ENCODE results near the gene OVAAL. TPM values are rescaled to one million over a fixed set of nuclear protein-coding genes. Genes with fewer than 3 reads are reported as not detected.
A peak's percentile ranks its signal among the peaks of the same experiment; 100 is the strongest.

The OVAAL gene
- total and polyA plus RNA-seq, 2 of the 8 experiments (the other 6 are each of a cell fraction or from before 2014, with no cell fraction given) = not detected

GRCh38 chr1:180562640-180563025 is 3.9 kb downstream of the OVAAL start:
- CTCF ChIA-PET (ENCODE audit: partially characterized antibody) = interaction anchor here (1.4 kb wide), 1 partner anchor 61 kb away, joined by 4 read pairs; no protein-coding TSS in a partner anchor
- TF ChIP-seq SP1 (IDR thresholded peaks at IDR 0.05; ENCODE audit: low read depth, low read length) = no peak
- TF ChIP-seq HDAC6 (IDR thresholded peaks at IDR 0.05; ENCODE audit: low read depth, low read length) = no peak
- no peak for TF ChIP-seq TCF12 (IDR thresholded peaks at IDR 0.05; ENCODE audit: low read depth, low read length)
- TF ChIP-seq RFX5 (IDR thresholded peaks at IDR 0.05; ENCODE audit: borderline replicate concordance, low read depth, low read length) = no peak
- TF ChIP-seq BRCA1 (IDR thresholded peaks at IDR 0.05; ENCODE audit: low read depth, low read length) = no peak
- no peak for TF ChIP-seq CBX5 (IDR thresholded peaks at IDR 0.05; ENCODE audit: low read depth, low read length)
- TF ChIP-seq EGR1 (IDR thresholded peaks at IDR 0.05; ENCODE audit: borderline replicate concordance, low read depth, low read length) = no peak
- TF ChIP-seq PHF8 (conservative IDR thresholded peaks at IDR 0.05; ENCODE audit: low read depth, low read length) = no peak
- TF ChIP-seq TAF1 (IDR thresholded peaks at IDR 0.05; ENCODE audit: low read depth, low read length) = no peak
- TF ChIP-seq JUND (IDR thresholded peaks at IDR 0.05; ENCODE audit: low read length) = no peak
- TF ChIP-seq SP4 (IDR thresholded peaks at IDR 0.05; ENCODE audit: low read length) = no peak
- no peak for TF ChIP-seq EP300 (IDR thresholded peaks at IDR 0.05; ENCODE audit: borderline replicate concordance in 1 of 2, low read depth in 2 of 2, low read length in 2 of 2)
- TF ChIP-seq BCL11A (IDR thresholded peaks at IDR 0.05; ENCODE audit: low read depth in 2 of 2, low read length in 2 of 2) = no peak
- no peak for TF ChIP-seq SUZ12 (IDR thresholded peaks at IDR 0.05; ENCODE audit: low read length)
- TF ChIP-seq SAP30 (IDR thresholded peaks at IDR 0.05; ENCODE audit: insufficient read depth, insufficient replicate concordance, low read length) = no peak
- TF ChIP-seq MAFK (IDR thresholded peaks at IDR 0.05; ENCODE audit: low read depth, low read length) = no peak

More at GRCh38 chr1:180562640-180563025, 3.9 kb downstream of the OVAAL start:
- Histone ChIP-seq H2AK5ac (ENCODE audit: low read depth, low read length) (no peak overlapping the region), H3K4me1 (replicated peaks in 1 of 4; ENCODE audit: control insufficient read depth in 3 of 4, insufficient read depth in 4 of 4, low read length in 3 of 4) (no peaks in the 10 kb centered on the region), H3K14ac (ENCODE audit: insufficient read length) (no peak overlapping the region), H3K79me2 (ENCODE audit: control insufficient read depth in 1 of 2, insufficient read depth in 2 of 2, low read length in 2 of 2) (no peaks in the 10 kb centered on the region), H4K20me1 (replicated peaks in 1 of 2; ENCODE audit: control insufficient read depth in 1 of 2, insufficient read depth in 2 of 2, low read length in 2 of 2) (no peaks in the 10 kb centered on the region), H3K27ac (ENCODE audit: low read depth, low read length) (no peak overlapping the region), H2BK5ac (ENCODE audit: low read depth, low read length) (no peak overlapping the region), H3K23ac (ENCODE audit: insufficient read length) (no peak overlapping the region), H2BK15ac (ENCODE audit: low read length) (no peak overlapping the region), H3K4me3 (ENCODE audit: extremely low read depth in 1 of 4, insufficient read depth in 2 of 4, low read depth in 3 of 4, low read length in 4 of 4) (no peak overlapping the region), H4K8ac (ENCODE audit: extremely low read depth, insufficient read depth, low read length) (no peak overlapping the region), H3K18ac (ENCODE audit: extremely low read depth, low read length) (no peak overlapping the region), H2BK120ac (replicated peaks; ENCODE audit: low read depth, low read length) (no peak overlapping the region), H3K56ac (replicated peaks; ENCODE audit: insufficient read length, low read depth, low read length) (no peak overlapping the region), H3K79me1 (ENCODE audit: low read depth, low read length) (no peaks in the 10 kb centered on the region), H4K91ac (replicated peaks; ENCODE audit: insufficient read length, low read length) (no peak overlapping the region), H4K5ac (ENCODE audit: insufficient read length, low read depth, low read length) (no peak overlapping the region), H3K27me3 (replicated peaks in 1 of 4; ENCODE audit: control insufficient read depth in 3 of 4, extremely low read depth in 1 of 4, insufficient read depth in 3 of 4, low read length in 3 of 4) (no peaks in the 10 kb centered on the region), H3K36me3 (ENCODE audit: control insufficient read depth in 2 of 4, insufficient read depth in 4 of 4, low read length in 3 of 4) (no peaks in the 10 kb centered on the region), H3K9me3 (ENCODE audit: insufficient read depth in 2 of 2, low read depth in 1 of 2, low read length in 1 of 2) (no peaks in the 10 kb centered on the region), H2BK20ac (ENCODE audit: low read length) (no peak overlapping the region), H2BK12ac (ENCODE audit: low read depth, low read length) (no peak overlapping the region), H3K9ac (replicated peaks in 1 of 4; ENCODE audit: extremely low read depth in 1 of 4, low read depth in 3 of 4, low read length in 3 of 4) (no peak overlapping the region), H3K4ac (replicated peaks; ENCODE audit: insufficient read length, low read depth, low read length) (no peak overlapping the region), H3K23me2 (ENCODE audit: low read depth, low read length) (no peaks in the 10 kb centered on the region), H3K4me2 (ENCODE audit: insufficient read depth in 1 of 2, low read depth in 2 of 2, low read length in 2 of 2) (no peak overlapping the region), H2AFZ (ENCODE audit: low read length) (peak overlapping the region; percentile 28; the same call in 1 of the 2 replicates)
- no peak for DNase-seq (ENCODE audit: low read depth in 1 of 2, low spot score in 2 of 2)
- POLR2A ChIA-PET (ENCODE audit: partially characterized antibody) = no interaction called here
- no peak for FAIRE-seq
- WGBS, 2 experiments (ENCODE audit: extremely low coverage in 1 of 2, insufficient coverage in 1 of 2, insufficient read length in 1 of 2, insufficient replicate concordance in 2 of 2, low coverage in 1 of 2, low lambda C conversion rate in 2 of 2, missing lambda C conversion rate in 1 of 2) = 88% methylated on average over 1 of the region's 1 CpG; no CpG with 5 or more reads in 1 of the 2 experiments
